Nephron (organoid): ENCODE results near the gene DIP2C.
"Not testable (repeated sequence)": the region's sequence is repeated elsewhere in the genome, so short reads cannot be mapped to it uniquely, and the experiment has no call there.

Experiments used
- H3K27ac Mint-ChIP-seq, 3 experiments: 2 replicates each; pipeline ENCODE4 v1.8.0; 2020; ENCODE audit warnings: mixed read lengths in 3 of 3, mild to moderate bottlenecking in 2 of 3, moderate library complexity in 1 of 3
- H3K27me3 Mint-ChIP-seq: 2 replicates; pipeline ENCODE4 v1.8.0; 2021; ENCODE audit warnings: low read depth, mild to moderate bottlenecking, moderate library complexity, mixed read lengths
- H3K36me3 Mint-ChIP-seq: 2 replicates; pipeline ENCODE4 v1.8.0; 2020; ENCODE audit warnings: low read depth, mixed read lengths
- H3K4me1 Mint-ChIP-seq: 2 replicates; pipeline ENCODE4 v1.8.0; 2020; ENCODE audit warnings: mixed read lengths
- H3K4me3 Mint-ChIP-seq, 3 experiments: 2 replicates each; pipeline ENCODE4 v1.8.0; 2020; ENCODE audit warnings: mild to moderate bottlenecking in 3 of 3, mixed read lengths in 3 of 3, moderate library complexity in 2 of 3
- H3K9me3 Mint-ChIP-seq: 2 replicates; pipeline ENCODE4 v1.8.0; 2020; ENCODE audit warnings: mixed read lengths
- TF ChIP-seq, protein P1 (sequence below), 3 experiments: fragments of 200-600 bp; sonication (generic); IDR thresholded peaks; one replicate each; pipeline ENCODE4 v1.5.0; 2021; ENCODE audit warnings: antibody characterized with exemption in 3 of 3; ENCODE audit not compliant: unreplicated experiment in 3 of 3

The DIP2C gene

DNA sequence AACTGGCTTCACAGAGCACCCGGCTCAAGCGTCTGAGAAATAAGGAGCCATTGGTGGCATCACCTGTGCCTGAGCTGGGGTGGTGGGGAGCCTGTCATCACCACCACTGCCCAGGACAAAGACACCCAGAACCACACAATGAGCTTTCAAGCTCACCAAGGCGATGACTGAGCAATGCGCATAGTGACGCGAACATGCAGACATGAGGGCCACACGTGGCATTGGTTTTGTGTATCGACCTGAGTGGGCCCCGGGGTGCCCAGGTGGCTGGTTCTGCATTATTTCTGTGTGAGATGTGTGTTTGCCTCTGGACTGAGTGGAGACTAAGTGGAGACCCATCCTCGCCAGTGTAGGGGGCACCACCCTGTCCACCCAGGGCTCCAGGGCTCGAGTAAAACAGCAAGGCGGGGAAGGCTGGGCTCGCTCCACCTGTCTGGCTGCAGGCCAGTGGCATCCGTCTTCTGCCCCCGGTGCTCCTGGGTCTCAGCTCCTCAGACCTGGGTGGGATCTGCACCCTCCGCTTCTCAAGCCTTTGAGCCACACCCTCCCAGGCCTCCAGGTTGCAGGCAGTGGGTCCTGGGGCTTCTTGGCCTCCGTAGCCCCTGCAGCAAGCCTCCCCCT lies 92.6 kb downstream of the DIP2C start:
- no peak overlapping the region for H3K4me3 Mint-ChIP-seq
- TF ChIP-seq, protein P1, sequence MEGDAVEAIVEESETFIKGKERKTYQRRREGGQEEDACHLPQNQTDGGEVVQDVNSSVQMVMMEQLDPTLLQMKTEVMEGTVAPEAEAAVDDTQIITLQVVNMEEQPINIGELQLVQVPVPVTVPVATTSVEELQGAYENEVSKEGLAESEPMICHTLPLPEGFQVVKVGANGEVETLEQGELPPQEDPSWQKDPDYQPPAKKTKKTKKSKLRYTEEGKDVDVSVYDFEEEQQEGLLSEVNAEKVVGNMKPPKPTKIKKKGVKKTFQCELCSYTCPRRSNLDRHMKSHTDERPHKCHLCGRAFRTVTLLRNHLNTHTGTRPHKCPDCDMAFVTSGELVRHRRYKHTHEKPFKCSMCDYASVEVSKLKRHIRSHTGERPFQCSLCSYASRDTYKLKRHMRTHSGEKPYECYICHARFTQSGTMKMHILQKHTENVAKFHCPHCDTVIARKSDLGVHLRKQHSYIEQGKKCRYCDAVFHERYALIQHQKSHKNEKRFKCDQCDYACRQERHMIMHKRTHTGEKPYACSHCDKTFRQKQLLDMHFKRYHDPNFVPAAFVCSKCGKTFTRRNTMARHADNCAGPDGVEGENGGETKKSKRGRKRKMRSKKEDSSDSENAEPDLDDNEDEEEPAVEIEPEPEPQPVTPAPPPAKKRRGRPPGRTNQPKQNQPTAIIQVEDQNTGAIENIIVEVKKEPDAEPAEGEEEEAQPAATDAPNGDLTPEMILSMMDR (IDR thresholded peaks at IDR 0.05; ENCODE audit: unreplicated experiment in 3 of 3): no peak
- H3K27ac Mint-ChIP-seq: no peak overlapping the region
- H3K36me3 Mint-ChIP-seq: no peaks in the 10 kb centered on the region
- H3K9me3 Mint-ChIP-seq: no peaks in the 10 kb centered on the region
- peaks cover 37% of the 10 kb centered on the region for H3K4me1 Mint-ChIP-seq
- peaks cover 4% of the 10 kb centered on the region for H3K27me3 Mint-ChIP-seq

DNA sequence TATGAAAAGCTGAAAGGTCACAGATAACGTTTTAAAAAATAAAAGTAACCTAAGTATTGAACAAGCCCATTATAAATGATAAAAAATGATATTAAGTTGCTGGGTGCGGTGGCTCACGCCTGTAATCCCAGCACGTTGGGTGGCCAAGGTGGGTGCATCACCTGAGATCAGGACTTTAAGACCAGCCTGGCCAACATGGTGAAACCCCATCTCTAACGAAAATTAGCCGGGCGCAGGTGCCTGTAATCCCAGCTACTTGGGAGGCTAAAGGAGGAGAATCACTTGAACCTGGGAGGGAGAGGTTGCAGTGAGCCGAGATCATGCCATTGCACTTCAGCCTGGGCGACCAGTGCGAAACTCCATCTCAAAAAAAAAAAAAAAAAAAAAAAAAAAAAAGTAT lies 93.3 kb downstream of the DIP2C start:
- H3K4me1 Mint-ChIP-seq: peaks cover 36% of the 10 kb centered on the region
- H3K4me3 Mint-ChIP-seq, H3K9me3 Mint-ChIP-seq, H3K27me3 Mint-ChIP-seq, H3K27ac Mint-ChIP-seq, H3K36me3 Mint-ChIP-seq: not testable (repeated sequence)

DNA sequence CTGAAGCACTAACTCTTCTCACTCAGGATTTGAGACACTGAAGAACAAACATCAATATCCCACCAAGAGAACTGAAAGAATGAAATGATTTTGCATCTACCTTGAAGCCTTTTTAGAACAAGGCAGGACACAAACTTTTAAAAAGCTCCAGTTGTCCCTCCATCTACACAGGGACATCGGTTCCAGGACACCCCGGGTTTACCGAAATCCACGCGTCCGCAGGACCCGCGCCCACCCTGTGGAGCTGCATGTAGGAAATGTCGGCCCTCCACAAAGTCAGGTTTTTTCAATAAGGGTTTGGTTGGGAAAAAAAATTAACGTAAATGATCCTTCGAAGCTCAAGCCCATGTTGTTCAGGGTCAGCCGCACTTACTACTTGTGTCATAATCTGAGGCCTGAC lies 94.0 kb downstream of the DIP2C start:
- no peak overlapping the region for H3K27ac Mint-ChIP-seq
- no peaks in the 10 kb centered on the region for H3K36me3 Mint-ChIP-seq
- H3K4me3 Mint-ChIP-seq: no peak overlapping the region
- peaks cover 4% of the 10 kb centered on the region for H3K27me3 Mint-ChIP-seq
- TF ChIP-seq, protein P1 (IDR thresholded peaks at IDR 0.05; ENCODE audit: unreplicated experiment in 3 of 3): no peak
- H3K9me3 Mint-ChIP-seq: no peaks in the 10 kb centered on the region
- H3K4me1 Mint-ChIP-seq: peaks cover 36% of the 10 kb centered on the region

DNA sequence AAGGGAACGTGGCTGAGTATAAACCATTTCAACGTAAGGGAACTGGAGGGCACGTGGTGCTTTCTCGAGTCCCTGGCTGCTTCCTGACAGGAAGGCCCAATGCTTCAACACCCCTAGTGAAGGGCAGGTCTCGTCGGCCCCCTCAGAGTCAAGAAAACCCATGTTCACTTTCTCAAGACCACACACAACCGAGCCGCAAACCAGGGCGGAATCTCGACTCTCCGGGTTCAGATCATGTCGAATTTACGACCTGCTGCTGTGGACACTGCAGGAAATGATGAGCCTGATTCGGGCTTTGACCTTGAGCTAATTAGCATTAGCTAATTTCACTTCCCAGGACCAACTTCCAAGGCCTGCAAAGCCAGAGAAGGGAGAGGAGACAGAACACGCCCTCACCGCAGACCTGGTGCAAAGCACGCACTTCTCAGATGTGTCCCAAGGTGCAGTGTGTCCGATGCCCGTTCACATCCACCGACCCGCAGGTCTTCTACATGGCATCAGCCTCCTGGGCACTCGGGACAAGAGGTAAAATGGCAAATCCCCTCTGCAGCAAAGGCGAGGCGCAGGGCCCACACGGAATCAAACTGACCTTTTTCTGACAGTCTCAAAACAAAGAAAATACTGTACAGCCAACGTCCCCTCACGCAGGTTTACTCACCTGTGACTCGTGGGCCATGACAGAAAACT lies 94.7 kb downstream of the DIP2C start:
- H3K4me1 Mint-ChIP-seq: peaks cover 44% of the 10 kb centered on the region

DNA sequence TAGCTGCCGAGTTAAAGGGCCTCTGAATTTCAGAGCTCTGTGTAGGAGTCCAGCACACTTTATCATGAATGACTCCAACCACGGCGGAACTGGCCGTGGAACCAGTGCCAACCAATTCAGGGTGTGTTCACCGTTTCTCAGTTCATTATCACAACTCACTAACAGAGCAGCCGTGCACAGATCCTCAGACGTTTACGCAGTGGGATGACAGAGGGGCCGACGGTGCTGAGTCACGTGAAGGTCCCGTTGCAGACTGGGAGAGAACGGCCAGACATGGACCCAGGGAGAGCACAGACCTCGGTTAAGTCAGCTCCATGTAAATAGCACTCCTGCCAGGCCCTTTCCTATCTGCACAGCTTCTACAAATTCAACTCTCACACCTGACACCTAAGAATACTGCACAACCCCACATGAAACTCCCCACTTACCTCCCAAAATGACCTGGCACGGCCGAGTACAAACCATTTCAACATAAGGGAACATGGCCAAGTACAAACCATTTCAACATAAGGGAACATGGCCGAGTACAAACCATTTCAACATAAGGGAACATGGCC lies 95.5 kb downstream of the DIP2C start:
- Mint-ChIP-seq H3K4me1 (peaks cover 46% of the 10 kb centered on the region), H3K36me3 (no peaks in the 10 kb centered on the region), H3K27ac (no peak overlapping the region), H3K9me3 (no peaks in the 10 kb centered on the region), H3K4me3 (no peak overlapping the region), H3K27me3 (peaks cover 4% of the 10 kb centered on the region)
- TF ChIP-seq, protein P1 (IDR thresholded peaks at IDR 0.05; ENCODE audit: unreplicated experiment in 3 of 3): no peak

More for the DNA sequence above, 94.7 kb downstream of the DIP2C start:
- Mint-ChIP-seq H3K9me3 (no peaks in the 10 kb centered on the region), H3K4me3 (no peak overlapping the region), H3K36me3 (no peaks in the 10 kb centered on the region), H3K27ac (no peak overlapping the region), H3K27me3 (peaks cover 4% of the 10 kb centered on the region)
- TF ChIP-seq, protein P1 (IDR thresholded peaks at IDR 0.05; ENCODE audit: unreplicated experiment in 3 of 3): no peak

DNA sequence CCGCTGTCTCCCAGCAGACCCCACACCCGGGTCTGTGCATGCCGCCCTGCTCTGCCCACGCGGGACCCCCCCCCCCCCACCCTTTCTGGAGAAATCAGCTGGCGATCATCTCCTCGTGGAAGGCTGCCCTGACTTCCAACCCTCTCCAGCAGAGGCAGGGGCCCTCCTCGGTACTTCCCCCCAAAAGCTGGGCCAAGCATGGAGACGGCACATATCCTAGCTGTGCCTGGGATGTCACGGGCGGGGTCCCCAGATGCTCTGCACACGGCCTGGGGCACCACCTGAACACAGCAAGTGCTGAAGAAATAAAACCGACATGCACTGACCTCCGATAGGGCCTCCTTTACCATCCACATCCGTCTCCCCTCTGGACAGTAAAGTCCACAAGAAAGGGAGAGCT lies 96.0 kb downstream of the DIP2C start:
- Mint-ChIP-seq H3K27ac (no peak overlapping the region), H3K36me3 (no peaks in the 10 kb centered on the region), H3K4me1 (peaks cover 44% of the 10 kb centered on the region), H3K4me3 (no peak overlapping the region), H3K9me3 (no peaks in the 10 kb centered on the region), H3K27me3 (no peaks in the 10 kb centered on the region)
- TF ChIP-seq, protein P1 (IDR thresholded peaks at IDR 0.05; ENCODE audit: unreplicated experiment in 3 of 3): no peak
